A673 (cell line): ENCODE data around the gene PARVB. TPM values are rescaled to one million over a fixed set of nuclear protein-coding genes. Genes with fewer than 3 reads are reported as not detected.

Source experiments
- BruUV-seq: library from RNA; stranded (reverse); fragments of 400-500 nt; replicated peaks from 2 replicates; lab custom pipeline; 2021; lab: Mats Ljungman, UMichigan
- CTCF ChIA-PET: fragments of 300-600 bp; sonication (Branson Sonifier 250); formaldehyde crosslinking; loops from one replicate; lab custom pipeline; 2022; ENCODE audit warnings: antibody characterized with exemption; lab: Charles Lee
- POLR2A ChIA-PET: fragments of 300-600 bp; sonication (Branson Sonifier 250); formaldehyde crosslinking; loops from one replicate; lab custom pipeline; 2022; ENCODE audit warnings: antibody characterized with exemption; ENCODE audit not compliant: low non-redundant PET; lab: Charles Lee
- DNase-seq: peaks from one replicate; pipeline ENCODE4 v3.0.0-alpha.2; 2015; ENCODE audit warnings: low spot score
- H3K27ac ChIP-seq: fragments of 200-600 bp; sonication (generic); 2 replicates; pipeline ENCODE4 v1.5.1; 2016; ENCODE audit warnings: mixed run types, low read depth, mild to moderate bottlenecking, mixed read lengths, antibody characterized with exemption, low read length; ENCODE audit not compliant: poor library complexity, severe bottlenecking
- H3K27me3 ChIP-seq: fragments of 200-600 bp; sonication (generic); replicated peaks from 2 replicates; pipeline ENCODE4 v1.6.1; 2017; ENCODE audit warnings: mixed run types, low read depth, mild to moderate bottlenecking, mixed read lengths, antibody characterized with exemption, low read length; ENCODE audit not compliant: insufficient read depth, poor library complexity
- H3K36me3 ChIP-seq: fragments of 200-600 bp; sonication (generic); 2 replicates; pipeline ENCODE4 v1.6.1; 2016; ENCODE audit warnings: mixed run types, mild to moderate bottlenecking, mixed read lengths, antibody characterized with exemption, low read length; ENCODE audit not compliant: insufficient read depth, poor library complexity, severe bottlenecking
- H3K4me1 ChIP-seq: fragments of 200-600 bp; sonication (generic); 2 replicates; pipeline ENCODE4 v1.6.1; 2017; ENCODE audit warnings: mixed run types, mild to moderate bottlenecking, mixed read lengths, antibody characterized with exemption, low read length; ENCODE audit not compliant: insufficient read depth, poor library complexity, severe bottlenecking
- H3K4me3 ChIP-seq: fragments of 200-600 bp; sonication (generic); 2 replicates; pipeline ENCODE4 v1.5.1; 2016; ENCODE audit warnings: low read depth, mixed run types, mild to moderate bottlenecking, mixed read lengths, low read length; ENCODE audit not compliant: poor library complexity, severe bottlenecking
- H3K9me3 ChIP-seq: fragments of 200-600 bp; sonication (generic); 2 replicates; pipeline ENCODE4 v1.6.1; 2016; ENCODE audit warnings: mixed run types, low read depth, mild to moderate bottlenecking, mixed read lengths, antibody characterized with exemption, low read length; ENCODE audit not compliant: poor library complexity, severe bottlenecking
- EZH2 ChIP-seq: fragments of 200-600 bp; sonication (generic); IDR thresholded peaks from 2 replicates; pipeline ENCODE4 v1.6.1; 2017; ENCODE audit warnings: borderline replicate concordance, low read depth, mild to moderate bottlenecking, mixed read lengths, antibody characterized with exemption, low read length; ENCODE audit not compliant: poor library complexity, severe bottlenecking
- intact Hi-C: fragments of 100-400 bp; cut with micrococcal nuclease; formaldehyde crosslinking; loops from one replicate; pipeline ENCODE4 v1.10.0; 2022; ENCODE audit not compliant: unreplicated experiment
- total RNA-seq: library from RNA; stranded (reverse); gene quantifications from 2 replicates; pipeline ENCODE4 v1.2.3, GENCODE V29; 2021
- TF ChIP-seq, protein P1 (sequence below): fragments of 300-800, 200-600 bp; sonication (generic); conservative IDR thresholded peaks from 2 replicates; pipeline ENCODE4 v1.5.1; 2017; ENCODE audit warnings: low read depth, mild to moderate bottlenecking, antibody characterized with exemption, low read length, moderate library complexity, mixed read lengths

Gene PARVB
- total RNA-seq, 1 experiment from 2014 or later = 18.3 TPM

DNA sequence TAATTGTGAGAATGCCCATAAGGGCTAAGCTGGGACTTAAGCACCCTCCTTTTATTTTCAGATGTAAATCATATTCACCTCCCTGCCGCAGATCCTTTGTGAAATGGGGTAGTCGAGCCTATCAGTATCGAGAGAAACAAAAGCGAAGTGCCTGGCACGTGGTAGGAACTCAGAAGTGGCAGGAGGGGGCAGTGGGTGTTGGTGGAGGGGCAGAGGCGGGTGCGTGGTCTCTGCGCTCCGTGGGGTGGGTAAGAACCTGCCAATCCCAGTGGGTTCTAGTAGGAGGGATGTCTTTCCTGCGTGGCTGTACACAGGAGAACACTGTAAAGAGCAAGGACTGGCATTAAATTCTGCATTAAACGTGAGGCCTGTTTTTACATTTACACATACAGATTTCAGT, 21.8 kb upstream of the PARVB start:
- no peak overlapping the region for H3K4me3 ChIP-seq
- TF ChIP-seq, protein P1, sequence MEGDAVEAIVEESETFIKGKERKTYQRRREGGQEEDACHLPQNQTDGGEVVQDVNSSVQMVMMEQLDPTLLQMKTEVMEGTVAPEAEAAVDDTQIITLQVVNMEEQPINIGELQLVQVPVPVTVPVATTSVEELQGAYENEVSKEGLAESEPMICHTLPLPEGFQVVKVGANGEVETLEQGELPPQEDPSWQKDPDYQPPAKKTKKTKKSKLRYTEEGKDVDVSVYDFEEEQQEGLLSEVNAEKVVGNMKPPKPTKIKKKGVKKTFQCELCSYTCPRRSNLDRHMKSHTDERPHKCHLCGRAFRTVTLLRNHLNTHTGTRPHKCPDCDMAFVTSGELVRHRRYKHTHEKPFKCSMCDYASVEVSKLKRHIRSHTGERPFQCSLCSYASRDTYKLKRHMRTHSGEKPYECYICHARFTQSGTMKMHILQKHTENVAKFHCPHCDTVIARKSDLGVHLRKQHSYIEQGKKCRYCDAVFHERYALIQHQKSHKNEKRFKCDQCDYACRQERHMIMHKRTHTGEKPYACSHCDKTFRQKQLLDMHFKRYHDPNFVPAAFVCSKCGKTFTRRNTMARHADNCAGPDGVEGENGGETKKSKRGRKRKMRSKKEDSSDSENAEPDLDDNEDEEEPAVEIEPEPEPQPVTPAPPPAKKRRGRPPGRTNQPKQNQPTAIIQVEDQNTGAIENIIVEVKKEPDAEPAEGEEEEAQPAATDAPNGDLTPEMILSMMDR = no peak
- no peak for TF ChIP-seq EZH2
- no peak for DNase-seq
- no peaks in the 10 kb centered on the region for H3K4me1 ChIP-seq
- no TSS peak for BruUV-seq
- H3K27me3 ChIP-seq = no peaks in the 10 kb centered on the region
- H3K9me3 ChIP-seq = no peaks in the 10 kb centered on the region
- peaks cover 7% of the 10 kb centered on the region for H3K36me3 ChIP-seq
- ChIA-PET POLR2A (no interaction called here), CTCF (no interaction called here)
- no peak overlapping the region for H3K27ac ChIP-seq
- intact Hi-C loops = no loop called here

DNA sequence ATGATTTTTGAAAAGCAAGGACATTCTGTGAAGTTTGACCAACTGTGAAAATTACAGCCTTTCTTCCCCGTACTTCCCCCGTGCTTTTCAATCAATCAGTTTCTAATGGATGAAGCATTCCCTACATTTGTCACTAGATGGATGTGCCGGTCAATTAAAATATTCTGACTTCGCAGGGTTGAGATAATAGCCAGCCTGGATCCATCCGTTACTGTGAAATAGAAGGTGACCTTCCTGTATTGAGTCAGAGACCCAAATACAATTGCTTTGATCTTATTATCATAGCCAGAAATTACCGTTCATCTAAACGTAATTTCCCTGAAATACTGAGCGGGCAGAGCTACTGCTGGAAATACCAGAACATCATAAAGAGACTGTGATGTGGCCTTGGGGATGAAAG, 21.1 kb upstream of the PARVB start:
- ChIA-PET CTCF (no interaction called here), POLR2A (no interaction called here)
- DNase-seq = no peak
- BruUV-seq = no TSS peak
- H3K4me1 ChIP-seq = no peaks in the 10 kb centered on the region
- intact Hi-C loops = no loop called here
- no peaks in the 10 kb centered on the region for H3K9me3 ChIP-seq
- no peaks in the 10 kb centered on the region for H3K27me3 ChIP-seq
- no peak for TF ChIP-seq EZH2
- TF ChIP-seq, protein P1 = no peak
- no peak overlapping the region for H3K4me3 ChIP-seq
- H3K36me3 ChIP-seq = peaks cover 4% of the 10 kb centered on the region
- no peak overlapping the region for H3K27ac ChIP-seq

DNA sequence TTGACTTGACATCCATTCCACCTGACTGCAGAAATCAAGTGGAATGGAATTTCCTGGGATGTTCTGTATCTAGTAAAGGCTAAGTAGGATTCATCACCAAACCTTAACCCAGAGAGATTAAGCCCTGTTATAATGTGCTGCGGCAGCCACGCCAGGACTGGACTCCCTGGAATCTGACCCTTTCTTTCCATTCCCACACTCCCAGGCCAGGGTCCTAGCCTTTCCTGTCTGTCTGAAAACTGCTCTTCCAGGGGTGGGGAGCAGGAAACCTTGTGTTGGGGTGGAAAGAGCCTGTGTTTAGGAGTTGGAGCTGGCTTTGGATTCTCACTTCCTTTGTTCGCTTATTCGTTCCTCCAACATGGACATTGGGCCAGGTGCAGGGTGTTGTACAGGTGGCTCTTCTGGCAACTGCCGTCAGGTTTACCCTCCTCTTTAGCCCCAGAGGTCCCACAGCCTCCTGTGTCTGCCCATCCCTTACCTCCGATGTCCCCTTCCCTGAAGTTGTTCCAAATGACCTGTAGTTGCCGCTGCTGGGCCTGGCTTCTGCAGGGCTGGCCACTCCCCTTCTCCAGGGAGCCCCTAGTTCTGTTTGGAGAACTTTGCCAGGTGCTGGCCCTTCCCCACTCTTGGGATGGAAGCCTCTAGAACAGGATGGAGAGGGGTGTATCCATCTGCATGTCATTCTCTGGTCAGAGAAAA, 20.5 kb upstream of the PARVB start:
- Histone ChIP-seq H3K9me3 (no peaks in the 10 kb centered on the region), H3K4me3 (no peak overlapping the region), H3K27ac (no peak overlapping the region), H3K4me1 (no peaks in the 10 kb centered on the region), H3K27me3 (no peaks in the 10 kb centered on the region), H3K36me3 (peaks cover 3% of the 10 kb centered on the region)
- intact Hi-C loops = no loop called here
- CTCF ChIA-PET = no interaction called here
- no peak for DNase-seq
- TF ChIP-seq, protein P1 = no peak
- TF ChIP-seq EZH2 = no peak
- POLR2A ChIA-PET = no interaction called here
- no TSS peak for BruUV-seq
